Liver (tissue), 9 donors: ENCODE results near the gene TMEM123. TPM values are rescaled to one million over a fixed set of nuclear protein-coding genes. Genes with fewer than 3 reads are reported as not detected.

Source experiments
- DNase-seq: peaks from one replicate; pipeline ENCODE4 v3.0.0-alpha.2; 2017; ENCODE audit warnings: low spot score
- H3K27ac ChIP-seq, 2 donors: one replicate each; pipeline ENCODE4 v1.7.0; 2013; ENCODE audit warnings: inconsistent platforms in 2 of 2, low read length in 2 of 2, control low read depth in 1 of 2, low read depth in 1 of 2, mild to moderate bottlenecking in 1 of 2
- H3K27me3 ChIP-seq, 4 donors: one replicate each; pipeline versions ENCODE4 v1.6.1 to v1.7.0; 2013; ENCODE audit warnings: low read length in 3 of 4, inconsistent platforms in 1 of 4, mild to moderate bottlenecking in 1 of 4, moderate library complexity in 1 of 4; ENCODE audit not compliant: control insufficient read depth in 4 of 4, insufficient read depth in 4 of 4
- H3K36me3 ChIP-seq, 4 donors: one replicate each; pipeline versions ENCODE4 v1.6.1 to v1.7.0; 2013; ENCODE audit warnings: low read length in 3 of 4, mild to moderate bottlenecking in 3 of 4, low read depth in 1 of 4, moderate library complexity in 1 of 4; ENCODE audit not compliant: control insufficient read depth in 4 of 4, insufficient read depth in 3 of 4
- H3K4me1 ChIP-seq, 4 donors: one replicate each; pipeline versions ENCODE4 v1.6.1 to v1.7.0; 2013; ENCODE audit warnings: low read length in 3 of 4, mild to moderate bottlenecking in 3 of 4, moderate library complexity in 1 of 4; ENCODE audit not compliant: control insufficient read depth in 4 of 4, insufficient read depth in 4 of 4
- H3K4me3 ChIP-seq, 3 donors: one replicate each; pipeline versions ENCODE4 v1.6.1 to v1.7.0; 2013; ENCODE audit warnings: low read length in 3 of 3, control low read depth in 1 of 3, low read depth in 1 of 3, mild to moderate bottlenecking in 1 of 3
- H3K9ac ChIP-seq, 2 donors: one replicate each; pipeline ENCODE4 v1.7.0; 2013; ENCODE audit warnings: low read length in 2 of 2, mild to moderate bottlenecking in 2 of 2, moderate library complexity in 2 of 2, control low read depth in 1 of 2, low read depth in 1 of 2
- H3K9me3 ChIP-seq, 4 donors: one replicate each; pipeline versions ENCODE4 v1.6.1 to v1.7.0; 2013; ENCODE audit warnings: low read length in 3 of 4; ENCODE audit not compliant: control insufficient read depth in 4 of 4
- CTCF ChIP-seq: fragments of 150-350 bp; IDR thresholded peaks from 2 replicates; pipeline ENCODE4 v1.5.1; 2017; ENCODE audit warnings: improper control_type of control experiment, low read depth, low read length; ENCODE audit not compliant: missing input control
- EGR1 ChIP-seq, 2 donors: IDR thresholded peaks; 2 replicates each; pipeline ENCODE4 v1.6.1; 2016 to 2018; ENCODE audit warnings: antibody characterized with exemption in 2 of 2, low read depth in 2 of 2
- FOXA1 ChIP-seq: IDR thresholded peaks from 2 replicates; pipeline ENCODE4 v1.6.1; 2016; ENCODE audit warnings: antibody characterized with exemption
- FOXA2 ChIP-seq: IDR thresholded peaks from 2 replicates; pipeline ENCODE4 v1.6.1; 2016; ENCODE audit warnings: antibody characterized with exemption
- GABPA ChIP-seq, 2 donors: IDR thresholded peaks in 1 of 2; conservative IDR thresholded peaks in 1 of 2; 2 replicates each; pipeline ENCODE4 v1.6.1; 2016; ENCODE audit warnings: antibody characterized with exemption in 2 of 2, mild to moderate bottlenecking in 1 of 2, moderate library complexity in 1 of 2
- HNF4A ChIP-seq, 2 donors: conservative IDR thresholded peaks; 2 replicates each; pipeline ENCODE4 v1.6.1; 2016; ENCODE audit warnings: antibody characterized with exemption in 2 of 2, mild to moderate bottlenecking in 2 of 2
- HNF4G ChIP-seq: IDR thresholded peaks from 2 replicates; pipeline ENCODE4 v1.6.1; 2016; ENCODE audit warnings: antibody characterized with exemption
- MAX ChIP-seq: IDR thresholded peaks from 2 replicates; pipeline ENCODE4 v1.6.1; 2016; ENCODE audit warnings: antibody characterized with exemption
- NR2F2 ChIP-seq: IDR thresholded peaks from 2 replicates; pipeline ENCODE4 v1.6.1; 2016; ENCODE audit warnings: antibody characterized with exemption
- RAD21 ChIP-seq, 2 donors: IDR thresholded peaks; 2 replicates each; pipeline ENCODE4 v1.6.1; 2016; ENCODE audit warnings: antibody characterized with exemption in 2 of 2, mild to moderate bottlenecking in 2 of 2
- REST ChIP-seq: IDR thresholded peaks from 2 replicates; pipeline ENCODE4 v1.6.1; 2016; ENCODE audit warnings: antibody characterized with exemption, mild to moderate bottlenecking
- RXRA ChIP-seq, 2 donors: IDR thresholded peaks; 2 replicates each; pipeline ENCODE4 v1.6.1; 2017 to 2018; ENCODE audit warnings: antibody characterized with exemption in 2 of 2, mild to moderate bottlenecking in 1 of 2
- TAF1 ChIP-seq: conservative IDR thresholded peaks from 2 replicates; pipeline ENCODE4 v1.6.1; 2016; ENCODE audit warnings: antibody characterized with exemption, mild to moderate bottlenecking
- YY1 ChIP-seq: IDR thresholded peaks from 2 replicates; pipeline ENCODE4 v1.6.1; 2016; ENCODE audit warnings: antibody characterized with exemption, mild to moderate bottlenecking
- ZBTB33 ChIP-seq: IDR thresholded peaks from 2 replicates; pipeline ENCODE4 v1.6.1; 2016; ENCODE audit warnings: antibody characterized with exemption
- WGBS: extraction: QIAGEN DNeasy Blood & Tissue Kit; methylation state at CpG from one replicate; pipeline ENCODE4 v1.1.7; 2013; 5-methylcytosine and 5-hydroxymethylcytosine counted together
- polyA plus RNA-seq, 2 donors: library from polyadenylated mRNA; stranded (reverse) in 1 of 2; unstranded in 1 of 2; fragments of 200-250 nt in 1 of 2; fragments of >200 nt in 1 of 2; fragmentation: Nextera tagmentation in 1 of 2; extraction: Ambion mirVana in 1 of 2; gene quantifications; one replicate each; pipeline versions ENCODE4 v1.2.1 to v1.2.3, GENCODE V29; 2013 to 2015
- total RNA-seq, 2 donors: library from RNA; depleted of rRNA; stranded (reverse); fragments of >200 nt; gene quantifications; one replicate each; pipeline ENCODE4 v1.2.3, GENCODE V29; 2014
- donor health status: healthy.
- donor health status: healthy.
- donor health status: healthy.
- donor health status: healthy.
- donor health status: healthy.

The TMEM123 gene
- total and polyA plus RNA-seq, 4 donors: 101 to 140 (median 107) TPM

- Histone ChIP-seq H3K36me3 (no peaks in the 10 kb centered on the region), H3K9ac (no peak overlapping the region), H3K4me3 (no peak overlapping the region), H3K9me3 (no peaks in the 10 kb centered on the region), H3K27ac (no peak overlapping the region), H3K4me1 (peaks cover 5 to 9% (median 7%) of the 10 kb centered on the region in 4 donors), H3K27me3 (no peaks in the 10 kb centered on the region)
- TF ChIP-seq TAF1: no peak
- TF ChIP-seq RXRA (IDR thresholded peaks at IDR 0.05): no peak
- TF ChIP-seq EGR1 (IDR thresholded peaks at IDR 0.05; ENCODE audit: low read depth in 2 of 2): no peak
- no peak for TF ChIP-seq RAD21 (IDR thresholded peaks at IDR 0.05)
- no peak for TF ChIP-seq FOXA2
- TF ChIP-seq MAX: no peak
- DNase-seq: no peak
- 68% methylated on average over 3 of the region's 3 CpGs for WGBS
Measured at GRCh38 chr11:102482433-102482832, 29.9 kb upstream of the TMEM123 start.

GRCh38 chr11:102479733-102480132 lies 27.2 kb upstream of the TMEM123 start:
- Histone ChIP-seq H3K4me3 (no peak overlapping the region), H3K27ac (no peak overlapping the region), H3K9ac (no peak overlapping the region), H3K9me3 (no peaks in the 10 kb centered on the region), H3K4me1 (peaks cover 7 to 17% (median 12%) of the 10 kb centered on the region in 4 donors), H3K36me3 (no peaks in the 10 kb centered on the region), H3K27me3 (no peaks in the 10 kb centered on the region)
- TF ChIP-seq RXRA (IDR thresholded peaks at IDR 0.05): no peak
- TF ChIP-seq RAD21 (IDR thresholded peaks at IDR 0.05): no peak
- DNase-seq: no peak
- 95% methylated on average over 2 of the region's 2 CpGs for WGBS

- DNase-seq: no peak
- 93% methylated on average over 1 of the region's 1 CpG for WGBS
- Histone ChIP-seq H3K9ac (no peak overlapping the region), H3K9me3 (no peaks in the 10 kb centered on the region), H3K4me1 (peaks cover 5 to 16% (median 12%) of the 10 kb centered on the region in 4 donors), H3K4me3 (no peak overlapping the region), H3K36me3 (no peaks in the 10 kb centered on the region), H3K27me3 (no peaks in the 10 kb centered on the region), H3K27ac (no peak overlapping the region)
- no peak for TF ChIP-seq FOXA1
Measured at GRCh38 chr11:102478673-102479299, 26.2 kb upstream of the TMEM123 start.

- Histone ChIP-seq H3K27ac (peak overlapping the region; percentile 84 to 89), H3K9ac (peak overlapping the region; percentile 19 to 87)
- no peak for DNase-seq
- peak; percentile 61 for TF ChIP-seq REST
- TF ChIP-seq GABPA (IDR thresholded peaks at IDR 0.05 in 1 of 2, conservative IDR thresholded peaks at IDR 0.05 in 1 of 2): no peak
- peak; percentile 45 for TF ChIP-seq MAX
- peak; percentile 73 to 83 for TF ChIP-seq HNF4A (conservative IDR thresholded peaks at IDR 0.05)
- TF ChIP-seq EGR1 (IDR thresholded peaks at IDR 0.05; ENCODE audit: low read depth in 2 of 2): peak in 1 of 2 donors; percentile 53
- no peak for TF ChIP-seq YY1
- no peak for TF ChIP-seq HNF4G
- peak; percentile 45 for TF ChIP-seq FOXA1
- TF ChIP-seq ZBTB33: peak; percentile 51
- peak; percentile 44 to 55 for TF ChIP-seq RAD21 (IDR thresholded peaks at IDR 0.05)
- TF ChIP-seq CTCF: no peak
- peak; percentile 32 for TF ChIP-seq FOXA2
- peak; percentile 50 for TF ChIP-seq NR2F2
- TF ChIP-seq TAF1: peak; percentile 30
Measured at GRCh38 chr11:102476812-102477211, 24.2 kb upstream of the TMEM123 start.

More at GRCh38 chr11:102476812-102477211, 24.2 kb upstream of the TMEM123 start:
- Histone ChIP-seq H3K36me3 (no peaks in the 10 kb centered on the region), H3K27me3 (no peaks in the 10 kb centered on the region), H3K9me3 (no peaks in the 10 kb centered on the region), H3K4me3 (no peak overlapping the region), H3K4me1 (peaks cover 5 to 16% (median 13%) of the 10 kb centered on the region in 4 donors)
- WGBS: 0% methylated on average over 1 of the region's 1 CpG
